Thyroid gland (tissue), 4 donors: Measurements from ENCODE around the gene ZFHX3.

Source experiments
- POLR2A ChIP-seq, 2 donors: fragments of 450-650 bp; IDR thresholded peaks; one replicate each; pipeline ENCODE4 v1.6.1; 2017; ENCODE audit warnings: antibody characterized with exemption in 2 of 2, mild to moderate bottlenecking in 2 of 2, moderate library complexity in 1 of 2
- TF ChIP-seq, protein P1 (sequence below), 6 experiments: fragments of 200-600 bp in 3 of 6; fragments of 450-650 bp in 3 of 6; sonication (generic) in 3 of 6; IDR thresholded peaks; one replicate each; pipeline ENCODE4 v1.5.1; 2016 to 2019; ENCODE audit warnings: antibody characterized with exemption in 6 of 6, mild to moderate bottlenecking in 2 of 6, inconsistent platforms in 1 of 6, moderate library complexity in 1 of 6

DNA sequence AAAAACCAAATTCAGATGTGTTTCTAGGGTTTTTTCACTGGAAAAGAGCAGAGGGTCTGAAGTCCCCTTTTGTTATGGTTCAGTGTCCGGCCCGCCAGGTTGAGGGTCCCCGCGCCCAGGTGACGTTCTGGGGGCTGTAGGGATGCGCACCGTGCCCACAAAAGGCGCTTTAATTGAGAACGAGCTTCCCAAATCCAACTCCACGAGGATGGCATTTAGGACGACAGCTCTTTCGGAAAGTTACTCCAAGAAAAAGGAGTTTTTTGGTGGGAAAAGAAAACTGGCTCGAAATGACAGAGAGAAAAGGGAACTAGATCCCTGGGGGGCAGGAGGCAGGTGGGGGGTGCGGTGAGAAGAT lies 15.9 kb upstream of the ZFHX3 start:
- TF ChIP-seq, protein P1, sequence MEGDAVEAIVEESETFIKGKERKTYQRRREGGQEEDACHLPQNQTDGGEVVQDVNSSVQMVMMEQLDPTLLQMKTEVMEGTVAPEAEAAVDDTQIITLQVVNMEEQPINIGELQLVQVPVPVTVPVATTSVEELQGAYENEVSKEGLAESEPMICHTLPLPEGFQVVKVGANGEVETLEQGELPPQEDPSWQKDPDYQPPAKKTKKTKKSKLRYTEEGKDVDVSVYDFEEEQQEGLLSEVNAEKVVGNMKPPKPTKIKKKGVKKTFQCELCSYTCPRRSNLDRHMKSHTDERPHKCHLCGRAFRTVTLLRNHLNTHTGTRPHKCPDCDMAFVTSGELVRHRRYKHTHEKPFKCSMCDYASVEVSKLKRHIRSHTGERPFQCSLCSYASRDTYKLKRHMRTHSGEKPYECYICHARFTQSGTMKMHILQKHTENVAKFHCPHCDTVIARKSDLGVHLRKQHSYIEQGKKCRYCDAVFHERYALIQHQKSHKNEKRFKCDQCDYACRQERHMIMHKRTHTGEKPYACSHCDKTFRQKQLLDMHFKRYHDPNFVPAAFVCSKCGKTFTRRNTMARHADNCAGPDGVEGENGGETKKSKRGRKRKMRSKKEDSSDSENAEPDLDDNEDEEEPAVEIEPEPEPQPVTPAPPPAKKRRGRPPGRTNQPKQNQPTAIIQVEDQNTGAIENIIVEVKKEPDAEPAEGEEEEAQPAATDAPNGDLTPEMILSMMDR (IDR thresholded peaks at IDR 0.05): no peak
- TF ChIP-seq POLR2A (IDR thresholded peaks at IDR 0.05): no peak
